HL-60 (cell line): ENCODE data around the gene FASTK.

Experiments used
- DNase-seq, 2 experiments: peaks; one replicate each; pipeline ENCODE4 v3.0.0-alpha.2; 2010 to 2020; ENCODE audit warnings: low read depth in 1 of 2, low spot score in 1 of 2
- H3K27ac ChIP-seq: fragments of 250-450 bp; sonication (Bioruptor Pico); replicated peaks from 2 replicates; pipeline ENCODE4 v1.5.1; 2020; ENCODE audit warnings: mild to moderate bottlenecking, moderate library complexity
- H3K27me3 ChIP-seq: fragments of 250-450 bp; sonication (Bioruptor Pico); 2 replicates; pipeline ENCODE4 v1.5.1; 2021; ENCODE audit warnings: mild to moderate bottlenecking, moderate library complexity; ENCODE audit not compliant: insufficient read depth, poor library complexity, severe bottlenecking
- H3K4me3 ChIP-seq: replicated peaks from 2 replicates; pipeline ENCODE4 v1.5.1; 2011; ENCODE audit warnings: mild to moderate bottlenecking, control low read depth, low read length; ENCODE audit not compliant: insufficient read depth
- GABPA ChIP-seq: IDR thresholded peaks from 2 replicates; pipeline ENCODE4 v1.6.1; 2012; ENCODE audit warnings: low read depth
- POLR2AphosphoS5 ChIP-seq: IDR thresholded peaks from 2 replicates; pipeline ENCODE4 v1.6.1; 2012; ENCODE audit warnings: low read depth
- SPI1 ChIP-seq: IDR thresholded peaks from 2 replicates; pipeline ENCODE4 v1.6.1; 2012; ENCODE audit warnings: low read depth, mild to moderate bottlenecking, borderline replicate concordance
- TF ChIP-seq, protein P1 (sequence below): IDR thresholded peaks from one replicate; pipeline ENCODE4 v1.5.1; 2011; ENCODE audit warnings: low read length, control low read depth, inconsistent platforms; ENCODE audit not compliant: insufficient read depth
- TF ChIP-seq, protein P2 (sequence below): IDR thresholded peaks from 2 replicates; pipeline ENCODE4 v1.6.1; 2012; ENCODE audit warnings: low read depth; ENCODE audit not compliant: insufficient replicate concordance

The FASTK gene

GRCh38 chr7:151101621-151102396 lies 21.2 kb upstream of the FASTK start:
- Histone ChIP-seq H3K27me3 (no peaks in the 10 kb centered on the region), H3K27ac (no peak overlapping the region), H3K4me3 (no peak overlapping the region)
- TF ChIP-seq, protein P1, sequence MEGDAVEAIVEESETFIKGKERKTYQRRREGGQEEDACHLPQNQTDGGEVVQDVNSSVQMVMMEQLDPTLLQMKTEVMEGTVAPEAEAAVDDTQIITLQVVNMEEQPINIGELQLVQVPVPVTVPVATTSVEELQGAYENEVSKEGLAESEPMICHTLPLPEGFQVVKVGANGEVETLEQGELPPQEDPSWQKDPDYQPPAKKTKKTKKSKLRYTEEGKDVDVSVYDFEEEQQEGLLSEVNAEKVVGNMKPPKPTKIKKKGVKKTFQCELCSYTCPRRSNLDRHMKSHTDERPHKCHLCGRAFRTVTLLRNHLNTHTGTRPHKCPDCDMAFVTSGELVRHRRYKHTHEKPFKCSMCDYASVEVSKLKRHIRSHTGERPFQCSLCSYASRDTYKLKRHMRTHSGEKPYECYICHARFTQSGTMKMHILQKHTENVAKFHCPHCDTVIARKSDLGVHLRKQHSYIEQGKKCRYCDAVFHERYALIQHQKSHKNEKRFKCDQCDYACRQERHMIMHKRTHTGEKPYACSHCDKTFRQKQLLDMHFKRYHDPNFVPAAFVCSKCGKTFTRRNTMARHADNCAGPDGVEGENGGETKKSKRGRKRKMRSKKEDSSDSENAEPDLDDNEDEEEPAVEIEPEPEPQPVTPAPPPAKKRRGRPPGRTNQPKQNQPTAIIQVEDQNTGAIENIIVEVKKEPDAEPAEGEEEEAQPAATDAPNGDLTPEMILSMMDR, result no peak
- TF ChIP-seq POLR2AphosphoS5, result no peak
- no peak for TF ChIP-seq SPI1
- no peak for DNase-seq

DNA sequence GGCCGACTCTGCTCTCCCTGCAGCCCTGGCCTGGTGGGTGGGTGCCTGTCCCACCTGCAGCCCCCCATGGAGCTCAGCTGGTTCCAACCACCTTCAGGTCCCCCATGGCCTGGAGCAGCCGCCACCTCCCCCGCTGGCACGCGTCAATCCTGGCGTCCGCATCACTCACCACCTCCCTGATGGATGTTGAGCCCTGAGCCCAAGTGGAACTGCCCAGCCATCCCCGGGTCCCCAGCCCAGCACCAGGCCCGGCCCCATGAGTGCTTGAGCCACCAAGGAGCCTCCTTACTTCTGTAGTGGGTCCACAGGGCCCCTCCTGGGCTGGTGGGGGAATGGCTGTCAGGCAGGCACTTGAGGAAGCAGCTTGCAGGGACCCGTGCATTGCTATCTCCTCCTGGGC lies 20.3 kb upstream of the FASTK start:
- TF ChIP-seq, protein P2, sequence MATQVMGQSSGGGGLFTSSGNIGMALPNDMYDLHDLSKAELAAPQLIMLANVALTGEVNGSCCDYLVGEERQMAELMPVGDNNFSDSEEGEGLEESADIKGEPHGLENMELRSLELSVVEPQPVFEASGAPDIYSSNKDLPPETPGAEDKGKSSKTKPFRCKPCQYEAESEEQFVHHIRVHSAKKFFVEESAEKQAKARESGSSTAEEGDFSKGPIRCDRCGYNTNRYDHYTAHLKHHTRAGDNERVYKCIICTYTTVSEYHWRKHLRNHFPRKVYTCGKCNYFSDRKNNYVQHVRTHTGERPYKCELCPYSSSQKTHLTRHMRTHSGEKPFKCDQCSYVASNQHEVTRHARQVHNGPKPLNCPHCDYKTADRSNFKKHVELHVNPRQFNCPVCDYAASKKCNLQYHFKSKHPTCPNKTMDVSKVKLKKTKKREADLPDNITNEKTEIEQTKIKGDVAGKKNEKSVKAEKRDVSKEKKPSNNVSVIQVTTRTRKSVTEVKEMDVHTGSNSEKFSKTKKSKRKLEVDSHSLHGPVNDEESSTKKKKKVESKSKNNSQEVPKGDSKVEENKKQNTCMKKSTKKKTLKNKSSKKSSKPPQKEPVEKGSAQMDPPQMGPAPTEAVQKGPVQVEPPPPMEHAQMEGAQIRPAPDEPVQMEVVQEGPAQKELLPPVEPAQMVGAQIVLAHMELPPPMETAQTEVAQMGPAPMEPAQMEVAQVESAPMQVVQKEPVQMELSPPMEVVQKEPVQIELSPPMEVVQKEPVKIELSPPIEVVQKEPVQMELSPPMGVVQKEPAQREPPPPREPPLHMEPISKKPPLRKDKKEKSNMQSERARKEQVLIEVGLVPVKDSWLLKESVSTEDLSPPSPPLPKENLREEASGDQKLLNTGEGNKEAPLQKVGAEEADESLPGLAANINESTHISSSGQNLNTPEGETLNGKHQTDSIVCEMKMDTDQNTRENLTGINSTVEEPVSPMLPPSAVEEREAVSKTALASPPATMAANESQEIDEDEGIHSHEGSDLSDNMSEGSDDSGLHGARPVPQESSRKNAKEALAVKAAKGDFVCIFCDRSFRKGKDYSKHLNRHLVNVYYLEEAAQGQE, result no peak
- no peak for TF ChIP-seq SPI1
- TF ChIP-seq POLR2AphosphoS5, result no peak
- no peak for TF ChIP-seq GABPA
- TF ChIP-seq, protein P1, result no peak
- Histone ChIP-seq H3K4me3 (no peak overlapping the region), H3K27me3 (no peaks in the 10 kb centered on the region), H3K27ac (no peak overlapping the region)
- no peak for DNase-seq

- no peak overlapping the region for H3K27ac ChIP-seq
- TF ChIP-seq GABPA, result no peak
- TF ChIP-seq, protein P1, result no peak
- no peak for TF ChIP-seq SPI1
- TF ChIP-seq POLR2AphosphoS5, result no peak
- TF ChIP-seq, protein P2, result no peak
- H3K27me3 ChIP-seq, result no peaks in the 10 kb centered on the region
- no peak for DNase-seq
- no peak overlapping the region for H3K4me3 ChIP-seq
Measured at GRCh38 chr7:151099486-151100211, 19.0 kb upstream of the FASTK start.
